Thymus (tissue), 11 donors: ENCODE results near the gene MTURN. TPM values are rescaled to one million over a fixed set of nuclear protein-coding genes. Genes with fewer than 3 reads are reported as not detected.

Experiments used
- DNase-seq, 9 donors: peaks; one replicate each; pipeline ENCODE4 v3.0.0-alpha.2; 2013; ENCODE audit warnings: low spot score in 9 of 9, low read depth in 6 of 9, missing footprints in 1 of 9
- H3K27ac ChIP-seq, 2 donors: one replicate each; pipeline ENCODE4 v1.5.1; 2013; ENCODE audit warnings: control low read depth in 1 of 2, low read depth in 1 of 2, low read length in 1 of 2, mild to moderate bottlenecking in 1 of 2, moderate library complexity in 1 of 2
- H3K27me3 ChIP-seq, 2 donors: one replicate each; pipeline ENCODE4 v1.5.1; 2013; ENCODE audit warnings: low read length in 1 of 2; ENCODE audit not compliant: control insufficient read depth in 2 of 2, insufficient read depth in 1 of 2
- H3K36me3 ChIP-seq, 2 donors: one replicate each; pipeline ENCODE4 v1.5.1; 2013; ENCODE audit warnings: low read length in 1 of 2, mild to moderate bottlenecking in 1 of 2, moderate library complexity in 1 of 2; ENCODE audit not compliant: control insufficient read depth in 2 of 2, insufficient read depth in 2 of 2
- H3K4me1 ChIP-seq, 2 donors: one replicate each; pipeline ENCODE4 v1.5.1; 2013; ENCODE audit warnings: low read length in 2 of 2; ENCODE audit not compliant: control insufficient read depth in 2 of 2, insufficient read depth in 2 of 2
- H3K4me3 ChIP-seq, 2 donors: one replicate each; pipeline ENCODE4 v1.5.1; 2013; ENCODE audit warnings: low read length in 2 of 2, control low read depth in 1 of 2, mild to moderate bottlenecking in 1 of 2
- H3K9me3 ChIP-seq, 2 donors: one replicate each; pipeline ENCODE4 v1.5.1; 2013; ENCODE audit warnings: low read length in 1 of 2, mild to moderate bottlenecking in 1 of 2; ENCODE audit not compliant: control insufficient read depth in 2 of 2, insufficient read depth in 1 of 2
- WGBS: extraction: QIAGEN DNeasy Blood & Tissue Kit; methylation state at CpG from one replicate; pipeline ENCODE4 v1.1.7; 2013; 5-methylcytosine and 5-hydroxymethylcytosine counted together
- polyA plus RNA-seq: library from polyadenylated mRNA; stranded (reverse); fragments of 200-250 nt; gene quantifications from one replicate; pipeline ENCODE4 v1.2.3, GENCODE V29; 2013
- total RNA-seq: library from RNA; stranded (reverse); fragments of 120-200 nt; gene quantifications from one replicate; pipeline ENCODE4 v1.2.4, GENCODE V29; 2013
- donor health status: healthy.

Gene MTURN
- total and polyA plus RNA-seq, 2 donors, result 6.4 to 18.9 TPM

- H3K9me3 ChIP-seq, result no peaks in the 10 kb centered on the region
- no peaks in the 10 kb centered on the region for H3K27me3 ChIP-seq
- H3K36me3 ChIP-seq, result no peaks in the 10 kb centered on the region
- WGBS, result 47% methylated on average over 1 of the region's 1 CpG
- no peak overlapping the region for H3K4me3 ChIP-seq
- peaks cover 49 to 54% of the 10 kb centered on the region in 2 donors for H3K4me1 ChIP-seq
- peak in 1 of 9 donors; percentile 62 for DNase-seq
- peak overlapping the region in 1 of 2 donors; percentile 59 for H3K27ac ChIP-seq
These were observed 9.0 kb downstream of the MTURN start for GRCh38 chr7:30143748-30144251.

GRCh38 chr7:30144657-30145306 is 10.0 kb downstream of the MTURN start:
- no peak for DNase-seq

GRCh38 chr7:30145426-30145970 is 10.7 kb downstream of the MTURN start:
- H3K27ac ChIP-seq, result no peak overlapping the region
- H3K9me3 ChIP-seq, result no peaks in the 10 kb centered on the region
- H3K27me3 ChIP-seq, result no peaks in the 10 kb centered on the region
- H3K36me3 ChIP-seq, result no peaks in the 10 kb centered on the region
- H3K4me3 ChIP-seq, result no peak overlapping the region
- no peak for DNase-seq
- WGBS, result 96% methylated on average over 6 of the region's 6 CpGs
- H3K4me1 ChIP-seq, result peaks cover 61 to 67% of the 10 kb centered on the region in 2 donors

More at GRCh38 chr7:30144657-30145306, 10.0 kb downstream of the MTURN start:
- Histone ChIP-seq H3K9me3 (no peaks in the 10 kb centered on the region), H3K27me3 (no peaks in the 10 kb centered on the region), H3K4me1 (peaks cover 59 to 64% of the 10 kb centered on the region in 2 donors), H3K36me3 (no peaks in the 10 kb centered on the region), H3K27ac (no peak overlapping the region), H3K4me3 (no peak overlapping the region)
- WGBS, result 61% methylated on average over 5 of the region's 5 CpGs

- 29% methylated on average over 13 of the region's 13 CpGs for WGBS
- H3K27ac ChIP-seq, result peak overlapping the region in 1 of 2 donors; percentile 33
These were observed 11.4 kb downstream of the MTURN start for GRCh38 chr7:30146127-30146612.

GRCh38 chr7:30147223-30147622 is 12.4 kb downstream of the MTURN start:
- Histone ChIP-seq H3K36me3 (no peaks in the 10 kb centered on the region), H3K9me3 (no peaks in the 10 kb centered on the region), H3K27ac (peak overlapping the region; percentile 8 to 28), H3K27me3 (no peaks in the 10 kb centered on the region), H3K4me3 (no peak overlapping the region), H3K4me1 (peaks cover 55 to 67% of the 10 kb centered on the region in 2 donors)
- DNase-seq, result peak in 1 of 9 donors; percentile 58
- WGBS, result 40% methylated on average over 4 of the region's 4 CpGs

More at GRCh38 chr7:30146127-30146612, 11.4 kb downstream of the MTURN start:
- Histone ChIP-seq H3K9me3 (no peaks in the 10 kb centered on the region), H3K36me3 (no peaks in the 10 kb centered on the region), H3K4me1 (peaks cover 59 to 67% of the 10 kb centered on the region in 2 donors), H3K4me3 (no peak overlapping the region), H3K27me3 (no peaks in the 10 kb centered on the region)
- peak in 1 of 9 donors; percentile 59 for DNase-seq

- H3K4me1 ChIP-seq, result peaks cover 52 to 63% of the 10 kb centered on the region in 2 donors
- no peaks in the 10 kb centered on the region for H3K9me3 ChIP-seq
- H3K27me3 ChIP-seq, result no peaks in the 10 kb centered on the region
- no peak overlapping the region for H3K4me3 ChIP-seq
- no peaks in the 10 kb centered on the region for H3K36me3 ChIP-seq
- H3K27ac ChIP-seq, result no peak overlapping the region
- 97% methylated on average over 2 of the region's 2 CpGs for WGBS
- no peak for DNase-seq
These were observed 13.0 kb downstream of the MTURN start for GRCh38 chr7:30147785-30148184.

- Histone ChIP-seq H3K4me1 (peaks cover 47 to 57% of the 10 kb centered on the region in 2 donors), H3K36me3 (no peaks in the 10 kb centered on the region), H3K27ac (peak overlapping the region in 1 of 2 donors; percentile 75), H3K27me3 (no peaks in the 10 kb centered on the region), H3K4me3 (no peak overlapping the region), H3K9me3 (no peaks in the 10 kb centered on the region)
- WGBS, result over 99% methylated on average over 5 of the region's 5 CpGs
- no peak for DNase-seq
These were observed 13.6 kb downstream of the MTURN start for GRCh38 chr7:30148426-30148825.

- Histone ChIP-seq H3K4me3 (peak overlapping the region; percentile 21 to 34), H3K27me3 (no peaks in the 10 kb centered on the region), H3K9me3 (no peaks in the 10 kb centered on the region), H3K36me3 (no peaks in the 10 kb centered on the region), H3K27ac (peak overlapping the region; percentile 75 to 83), H3K4me1 (peaks cover 42 to 52% of the 10 kb centered on the region in 2 donors)
- WGBS, result 6% methylated on average over 13 of the region's 13 CpGs
- peak in 4 of 9 donors; percentile 52 to 83 (median 62) for DNase-seq
These were observed 14.2 kb downstream of the MTURN start for GRCh38 chr7:30148951-30149459.
